Upper lobe of left lung (tissue), 6 donors: ENCODE data around the gene LNX2. TPM values are rescaled to one million over a fixed set of nuclear protein-coding genes. Genes with fewer than 3 reads are reported as not detected.

Experiments used
- ATAC-seq, 2 donors: fragments of 200-7000 bp; cut with Tn5 transposase; one replicate each; pipeline ENCODE4 v1.9.1; 2022; ENCODE audit warnings: mild to moderate bottlenecking in 2 of 2, moderate library complexity in 2 of 2; ENCODE audit not compliant: low FRiP score in 2 of 2
- DNase-seq, 2 donors: peaks; one replicate each; pipeline ENCODE4 v3.0.0-alpha.2; 2019 to 2020
- H3K27ac ChIP-seq, 4 donors: fragments of 200-600 bp; sonication (generic); one replicate each; pipeline ENCODE4 v1.5.1; 2016 to 2019
- H3K27me3 ChIP-seq, 4 donors: fragments of 200-600 bp; sonication (generic); one replicate each; pipeline ENCODE4 v1.5.1; 2017 to 2019
- H3K36me3 ChIP-seq, 4 donors: fragments of 200-600 bp; sonication (generic); one replicate each; pipeline ENCODE4 v1.5.1; 2016 to 2019
- H3K4me1 ChIP-seq, 4 donors: fragments of 200-600 bp; sonication (generic); one replicate each; pipeline ENCODE4 v1.5.1; 2018 to 2019
- H3K4me3 ChIP-seq, 4 donors: fragments of 200-600 bp; sonication (generic); one replicate each; pipeline ENCODE4 v1.5.1; 2017 to 2019; ENCODE audit warnings: mild to moderate bottlenecking in 2 of 4, moderate library complexity in 1 of 4
- H3K9me3 ChIP-seq, 4 donors: fragments of 200-600 bp; sonication (generic); one replicate each; pipeline ENCODE4 v1.5.1; 2018 to 2019
- CTCF ChIP-seq, 6 experiments: fragments of 450-650 bp in 4 of 6; fragments of 200-600 bp in 2 of 6; sonication (generic) in 2 of 6; IDR thresholded peaks; one replicate each; pipeline ENCODE4 v1.5.1; 2016 to 2019; ENCODE audit warnings: antibody characterized with exemption in 6 of 6
- EP300 ChIP-seq, 4 donors: sonication (generic); formaldehyde crosslinking; IDR thresholded peaks; one replicate each; pipeline ENCODE4 v1.5.1; 2017; ENCODE audit warnings: antibody characterized with exemption in 4 of 4, control low read depth in 2 of 4
- POLR2A ChIP-seq, 4 donors: fragments of 450-650 bp; IDR thresholded peaks; one replicate each; pipeline ENCODE4 v1.5.1; 2016 to 2017; ENCODE audit warnings: antibody characterized with exemption in 4 of 4, mild to moderate bottlenecking in 2 of 4
- POLR2AphosphoS5 ChIP-seq, 2 donors: sonication (generic); formaldehyde crosslinking; IDR thresholded peaks; one replicate each; pipeline ENCODE4 v1.5.1; 2017; ENCODE audit warnings: antibody characterized with exemption in 2 of 2
- WGBS, 2 donors: methylation state at CpG; one replicate each; pipeline ENCODE4 v1.1.5; 2017 to 2018; 5-methylcytosine and 5-hydroxymethylcytosine counted together
- total RNA-seq, 6 donors: library from RNA; depleted of rRNA in 4 of 6; stranded (reverse); fragments of >200 nt in 4 of 6; gene quantifications; one replicate each; pipeline versions ENCODE4 v1.1.0 to v1.2.1, GENCODE V29; 2016 to 2021
- donor health status: DM: no; HTN: no; CAD: no; lungs with moderate emphysema.
- donor health status: DM: no; HTN: yes; CAD: no; lungs with severe emphysema.

LNX2 gene
- total RNA-seq, 6 donors from 2014 or later, result 20.4 to 75.3 (median 33.2) TPM

DNA sequence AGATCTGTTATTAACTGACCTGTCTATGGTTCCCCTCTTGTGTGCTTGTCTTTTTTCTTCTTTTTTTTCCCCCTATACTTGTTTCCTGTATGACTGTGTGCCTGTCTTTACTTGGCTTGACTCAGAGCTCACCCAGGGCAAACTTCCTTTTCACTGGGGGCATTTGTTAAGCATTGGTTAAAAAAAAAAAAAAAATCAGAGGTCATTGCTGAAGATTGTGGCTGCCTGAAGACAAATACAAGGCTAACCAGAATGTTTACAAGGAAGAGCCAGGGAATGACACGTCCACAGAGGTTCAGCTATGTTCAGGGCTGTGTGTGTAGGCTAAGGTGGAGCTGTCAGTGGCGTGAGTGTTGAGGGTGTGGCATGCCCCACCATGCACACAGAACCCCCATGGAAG is 47.1 kb downstream of the LNX2 start:
- 68 to 83% methylated on average over 2 of the region's 2 CpGs for WGBS, 2 donors
- Histone ChIP-seq H3K9me3 (no peaks in the 10 kb centered on the region), H3K27me3 (no peaks in the 10 kb centered on the region), H3K36me3 (peaks cover 0 to 16% (median 9%) of the 10 kb centered on the region in 4 donors), H3K4me1 (peaks cover 0 to 6% (median 0%) of the 10 kb centered on the region in 4 donors), H3K27ac (no peak overlapping the region), H3K4me3 (no peak overlapping the region)
- no peak for DNase-seq
- no peak for TF ChIP-seq EP300 (IDR thresholded peaks at IDR 0.05)
- TF ChIP-seq POLR2A (IDR thresholded peaks at IDR 0.05), result no peak
- TF ChIP-seq POLR2AphosphoS5 (IDR thresholded peaks at IDR 0.05), result no peak
- TF ChIP-seq CTCF (IDR thresholded peaks at IDR 0.05), result no peak
- no peak for ATAC-seq

- no peak overlapping the region for H3K27ac ChIP-seq
- TF ChIP-seq EP300 (IDR thresholded peaks at IDR 0.05), result no peak
- TF ChIP-seq POLR2A (IDR thresholded peaks at IDR 0.05), result no peak
- TF ChIP-seq CTCF (IDR thresholded peaks at IDR 0.05), result no peak
- TF ChIP-seq POLR2AphosphoS5 (IDR thresholded peaks at IDR 0.05), result no peak
- peaks cover 0 to 25% (median 15%) of the 10 kb centered on the region in 4 donors for H3K36me3 ChIP-seq
- ATAC-seq (no peak), DNase-seq (no peak)
- H3K9me3 ChIP-seq, result no peaks in the 10 kb centered on the region
- H3K4me1 ChIP-seq, result peaks cover 0 to 6% (median 0%) of the 10 kb centered on the region in 4 donors
- no peak overlapping the region for H3K4me3 ChIP-seq
- no peaks in the 10 kb centered on the region for H3K27me3 ChIP-seq
These were observed 48.0 kb downstream of the LNX2 start for GRCh38 chr13:27572234-27572901.

GRCh38 chr13:27570906-27571305 is 49.4 kb downstream of the LNX2 start:
- Histone ChIP-seq H3K4me3 (no peak overlapping the region), H3K36me3 (peaks cover 7 to 39% (median 27%) of the 10 kb centered on the region in 4 donors), H3K27ac (no peak overlapping the region), H3K27me3 (no peaks in the 10 kb centered on the region), H3K9me3 (no peaks in the 10 kb centered on the region), H3K4me1 (peaks cover 0 to 6% (median 0%) of the 10 kb centered on the region in 4 donors)
- WGBS, 2 donors, result 88 to 93% methylated on average over 1 of the region's 1 CpG
- DNase-seq (no peak), ATAC-seq (no peak)
- no peak for TF ChIP-seq EP300 (IDR thresholded peaks at IDR 0.05)
- TF ChIP-seq POLR2AphosphoS5 (IDR thresholded peaks at IDR 0.05), result no peak
- no peak for TF ChIP-seq POLR2A (IDR thresholded peaks at IDR 0.05)
- TF ChIP-seq CTCF (IDR thresholded peaks at IDR 0.05), result no peak

DNA sequence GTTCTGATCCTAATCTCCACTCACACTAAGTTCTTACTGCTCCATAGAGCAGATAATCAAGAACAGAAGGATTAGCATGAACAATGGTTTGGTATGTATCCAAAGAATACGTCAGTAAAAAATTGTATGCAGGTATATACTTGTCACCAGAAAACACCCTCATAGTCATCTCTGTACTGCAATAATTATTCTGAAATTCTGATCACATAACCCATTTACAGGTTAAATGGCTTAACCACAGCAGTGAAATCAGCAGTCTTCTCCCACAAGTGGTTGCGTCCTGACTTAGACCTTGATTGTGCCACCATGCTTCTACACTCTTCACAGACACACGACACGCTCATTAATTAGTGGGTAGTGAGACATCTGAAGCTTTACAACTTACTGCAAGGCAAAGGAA is 50.9 kb downstream of the LNX2 start:
- H3K27ac ChIP-seq, result no peak overlapping the region
- no peak for DNase-seq
- ATAC-seq, result no peak
- H3K4me1 ChIP-seq, result peaks cover 0 to 6% (median 0%) of the 10 kb centered on the region in 4 donors
- no peak overlapping the region for H3K4me3 ChIP-seq
- no peaks in the 10 kb centered on the region for H3K9me3 ChIP-seq
- no peak for TF ChIP-seq POLR2A (IDR thresholded peaks at IDR 0.05)
- no peak for TF ChIP-seq POLR2AphosphoS5 (IDR thresholded peaks at IDR 0.05)
- TF ChIP-seq EP300 (IDR thresholded peaks at IDR 0.05), result no peak
- peaks cover 7 to 50% (median 32%) of the 10 kb centered on the region in 4 donors for H3K36me3 ChIP-seq
- WGBS, 2 donors, result 90 to 92% methylated on average over 4 of the region's 4 CpGs
- no peaks in the 10 kb centered on the region for H3K27me3 ChIP-seq

DNA sequence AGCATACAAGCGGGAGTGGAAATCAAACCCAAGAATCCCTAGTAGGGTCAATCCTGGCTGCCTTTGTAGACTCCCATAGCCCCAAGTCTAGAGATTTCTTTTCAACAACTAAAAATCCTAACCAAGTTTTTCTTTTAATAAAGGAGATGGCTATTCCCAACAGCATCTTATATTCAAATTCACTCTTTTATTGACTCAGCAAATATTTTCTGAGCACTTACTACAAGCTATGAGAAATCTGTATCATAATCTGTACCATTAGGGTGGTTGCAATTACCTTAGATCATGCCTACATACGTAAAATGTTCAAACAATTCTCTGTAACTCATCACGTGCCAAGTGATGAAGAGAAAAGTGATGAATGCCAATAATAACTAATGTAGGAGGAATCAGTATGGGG is 54.5 kb downstream of the LNX2 start:
- DNase-seq (no peak), ATAC-seq (no peak)
- Histone ChIP-seq H3K27me3 (no peaks in the 10 kb centered on the region), H3K9me3 (no peaks in the 10 kb centered on the region), H3K4me3 (no peak overlapping the region), H3K36me3 (peaks cover 7 to 65% (median 36%) of the 10 kb centered on the region in 4 donors), H3K4me1 (no peaks in the 10 kb centered on the region), H3K27ac (no peak overlapping the region)
- 97 to 99% methylated on average over 3 of the region's 3 CpGs for WGBS, 2 donors
- TF ChIP-seq EP300 (IDR thresholded peaks at IDR 0.05) (no peak), POLR2A (IDR thresholded peaks at IDR 0.05) (no peak), POLR2AphosphoS5 (IDR thresholded peaks at IDR 0.05) (no peak), CTCF (IDR thresholded peaks at IDR 0.05) (no peak)
